NB4 (cell line): ENCODE data around the gene TEAD4.

Experiments used
- DNase-seq: peaks from one replicate; pipeline ENCODE4 v3.0.0; 2010; ENCODE audit warnings: low read depth
- H3K4me3 ChIP-seq: one replicate; pipeline ENCODE4 v1.5.1; 2011; ENCODE audit warnings: mild to moderate bottlenecking, low read depth, low read length, moderate library complexity
- CTCF ChIP-seq: IDR thresholded peaks from one replicate; pipeline ENCODE4 v1.5.1; 2012; ENCODE audit warnings: low read depth, low read length
- MAX ChIP-seq: IDR thresholded peaks from 2 replicates; pipeline ENCODE4 v1.6.1; 2011; ENCODE audit warnings: low read depth, low read length
- MYC ChIP-seq: IDR thresholded peaks from 2 replicates; pipeline ENCODE4 v1.6.1; 2011; ENCODE audit warnings: low read depth, low read length
- POLR2A ChIP-seq: IDR thresholded peaks from 2 replicates; pipeline ENCODE4 v1.6.1; 2011; ENCODE audit warnings: mild to moderate bottlenecking; ENCODE audit not compliant: insufficient read length; ENCODE audit errors: extremely low read depth

Gene TEAD4

DNA sequence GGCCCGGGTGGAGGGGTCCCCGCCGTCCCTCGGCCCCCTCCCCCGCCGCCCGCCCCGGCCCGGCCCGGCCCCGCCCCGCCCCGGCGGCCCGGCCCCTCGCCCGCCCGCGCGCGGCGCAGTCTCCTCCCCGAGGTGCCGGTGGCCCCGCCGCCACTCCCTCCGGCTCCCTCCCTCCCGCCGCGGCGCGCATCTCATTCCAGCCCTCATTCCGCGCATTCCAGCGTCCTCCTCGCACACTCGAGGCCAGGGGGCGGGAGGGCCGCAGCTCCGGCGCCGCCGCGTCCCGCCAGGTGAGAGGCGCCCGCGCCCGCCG, at the start of gene TEAD4:
Gene TEAD4, plus strand, starts transcription at position 206 of the 313 bp plus-strand sequence.
- no peak for DNase-seq
- TF ChIP-seq POLR2A (no peak), CTCF (no peak), MAX (no peak), MYC (no peak)
- no peak within 1 kb of the TSS for H3K4me3 ChIP-seq

DNA sequence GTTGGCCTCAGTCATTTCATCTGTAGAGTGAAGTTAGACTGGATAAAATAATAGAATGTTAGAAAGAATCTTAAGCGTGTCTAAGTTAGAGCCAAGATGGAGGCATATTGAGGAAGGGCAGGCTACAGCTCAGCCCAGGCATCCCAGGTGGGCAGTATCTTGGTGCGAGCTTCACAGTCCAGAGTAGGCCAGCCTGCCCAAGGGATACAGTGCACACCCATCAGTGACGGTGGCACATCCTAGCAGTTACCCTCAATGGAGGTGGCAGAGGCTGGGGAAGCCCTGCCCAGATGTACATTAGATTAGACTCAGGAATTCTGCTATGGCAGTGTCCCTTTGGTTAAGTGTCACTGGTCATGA, 47.0 kb upstream of the TEAD4 start:
- TF ChIP-seq MAX = no peak
- TF ChIP-seq CTCF = no peak
- TF ChIP-seq MYC = no peak
- no peak for TF ChIP-seq POLR2A
- H3K4me3 ChIP-seq = no peak overlapping the region
- DNase-seq = no peak

DNA sequence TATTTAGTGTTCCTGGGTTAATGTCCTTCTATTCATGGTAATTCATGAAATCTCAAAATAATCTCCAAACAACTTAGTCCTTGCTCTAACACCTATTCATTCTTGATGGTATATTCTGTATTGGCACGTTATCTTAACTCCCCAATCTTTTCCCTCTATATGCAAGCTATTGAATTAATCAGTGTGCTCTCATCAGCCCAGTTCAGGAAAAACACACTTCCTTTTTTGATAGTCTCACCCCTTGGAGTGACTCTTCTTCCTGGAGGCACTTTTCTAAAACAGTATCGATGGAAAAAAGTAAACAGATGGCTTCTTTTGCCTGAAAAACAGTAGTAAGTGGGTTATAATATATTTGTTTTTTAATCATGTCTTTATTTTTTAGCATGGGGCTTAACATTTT, 39.9 kb upstream of the TEAD4 start:
- no peak for DNase-seq
- H3K4me3 ChIP-seq = no peak overlapping the region
- TF ChIP-seq POLR2A (no peak), MYC (no peak), MAX (no peak), CTCF (no peak)

DNA sequence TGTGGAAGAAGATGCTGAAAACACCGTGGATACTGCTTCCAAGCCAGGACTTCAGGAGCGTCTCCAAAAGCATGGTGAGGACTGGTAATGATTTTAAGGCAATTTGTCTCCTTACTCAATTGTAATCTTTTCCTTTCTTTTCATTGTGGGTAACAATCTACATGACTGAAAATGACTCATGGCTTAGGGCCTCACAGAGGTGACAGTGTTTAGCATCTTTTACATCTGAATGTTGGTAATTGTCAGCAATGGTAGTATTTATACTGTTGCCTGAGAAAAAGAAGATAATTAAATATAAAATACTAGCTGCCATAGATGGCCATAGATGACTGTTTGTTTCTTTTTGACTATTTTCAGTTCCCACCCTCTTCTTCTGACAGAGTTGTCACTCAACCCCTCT, 36.9 kb upstream of the TEAD4 start:
- TF ChIP-seq MAX (no peak), MYC (no peak), POLR2A (no peak), CTCF (no peak)
- DNase-seq = no peak
- no peak overlapping the region for H3K4me3 ChIP-seq

GRCh38 chr12:2923057-2923456, 36.1 kb upstream of the TEAD4 start:
- DNase-seq = no peak
- TF ChIP-seq MAX (no peak), POLR2A (no peak), MYC (no peak), CTCF (no peak)
- no peak overlapping the region for H3K4me3 ChIP-seq

DNA sequence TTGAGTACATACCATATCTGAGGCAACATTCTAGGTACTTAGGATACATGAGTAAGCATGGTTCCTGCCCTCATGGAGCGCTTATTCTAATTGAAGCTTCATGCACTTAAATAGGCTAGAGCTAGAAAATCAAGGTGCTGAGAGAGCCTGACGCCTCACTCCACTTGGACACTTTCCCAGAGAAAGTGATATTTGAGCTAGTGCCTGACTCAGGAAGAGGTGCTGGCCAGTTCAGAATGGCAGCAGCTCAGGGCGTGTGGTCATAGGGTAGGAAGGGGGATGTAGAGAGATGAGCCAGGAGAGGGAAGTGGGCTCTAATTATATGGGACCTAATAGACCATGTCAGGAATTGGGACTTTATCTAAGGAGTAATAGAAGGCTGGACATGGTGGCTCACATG, 35.2 kb upstream of the TEAD4 start:
- no peak for TF ChIP-seq POLR2A
- TF ChIP-seq MAX = no peak
- no peak for TF ChIP-seq MYC
- no peak for TF ChIP-seq CTCF
- DNase-seq = no peak

More for the DNA sequence above, 35.2 kb upstream of the TEAD4 start:
- no peak overlapping the region for H3K4me3 ChIP-seq
